GM19455 (cell line): ENCODE results near the gene SPHKAP.
"Not testable (repeated sequence)": the region's sequence is repeated elsewhere in the genome, so short reads cannot be mapped to it uniquely, and the experiment has no call there.

Experiments used
- ATAC-seq: cut with Tn5 transposase; IDR thresholded peaks from one replicate; pipeline ENCODE4 v1.9.1; 2021; ENCODE audit not compliant: unreplicated experiment

Gene SPHKAP

DNA sequence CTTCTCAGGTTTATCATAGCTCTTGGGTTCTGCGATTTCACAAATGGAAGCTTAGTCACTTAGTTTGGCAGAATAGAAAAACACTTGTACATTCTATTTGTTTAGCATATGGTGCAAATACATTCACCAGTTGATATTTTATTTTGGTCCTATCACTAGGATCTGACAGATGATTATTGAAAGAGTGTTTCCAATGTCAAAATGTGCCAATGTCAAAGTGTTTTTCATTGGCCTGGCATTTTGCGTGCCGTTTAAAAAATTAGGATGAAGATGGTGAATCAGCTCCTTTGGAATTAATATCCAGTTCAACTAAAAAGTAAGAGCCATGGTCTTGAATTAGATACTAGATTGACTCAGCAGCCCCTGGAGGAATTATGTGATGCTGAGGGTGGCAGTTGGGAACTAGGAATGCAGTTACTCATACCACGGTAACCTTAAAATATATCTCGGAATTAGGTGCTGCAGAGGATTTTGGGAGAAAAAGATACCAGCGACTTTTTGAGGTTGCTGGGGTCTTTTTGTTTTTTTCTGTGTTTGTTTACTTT is 87.0 kb downstream of the SPHKAP start:
- no peak for ATAC-seq

DNA sequence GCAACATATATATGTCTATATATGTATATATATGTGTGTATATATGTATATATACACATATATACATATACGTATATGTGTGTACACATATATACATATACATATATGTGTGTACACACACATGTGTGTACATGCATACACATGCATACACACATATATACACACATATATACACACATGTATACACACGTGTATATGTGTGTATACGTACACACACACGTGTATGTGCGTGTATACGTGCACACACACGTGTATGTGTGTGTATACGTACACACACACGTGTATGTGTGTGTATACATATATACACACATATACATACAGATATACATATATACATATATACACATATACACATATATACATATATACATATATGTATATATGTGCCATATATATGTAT is 89.4 kb downstream of the SPHKAP start:
- no peak for ATAC-seq

DNA sequence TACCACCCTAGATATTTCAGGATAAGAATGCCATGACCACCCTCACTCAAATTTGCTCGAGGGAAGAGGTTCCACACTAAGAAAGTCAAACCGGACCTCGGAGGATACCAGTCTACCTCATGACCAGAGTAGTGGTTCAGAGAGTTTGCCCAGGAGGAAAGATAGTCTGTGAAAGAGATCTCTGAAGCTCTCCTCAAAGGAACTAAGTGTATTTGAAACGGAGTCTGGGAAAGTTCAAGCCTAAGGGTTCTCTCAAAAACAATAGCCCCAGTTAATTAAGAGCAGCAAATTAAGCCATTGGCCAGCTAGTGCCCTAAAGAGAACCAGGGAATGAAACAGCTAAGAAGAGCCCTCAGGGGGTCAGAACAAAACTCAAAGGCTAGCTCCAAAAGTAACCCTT is 94.9 kb downstream of the SPHKAP start:
- no peak for ATAC-seq

DNA sequence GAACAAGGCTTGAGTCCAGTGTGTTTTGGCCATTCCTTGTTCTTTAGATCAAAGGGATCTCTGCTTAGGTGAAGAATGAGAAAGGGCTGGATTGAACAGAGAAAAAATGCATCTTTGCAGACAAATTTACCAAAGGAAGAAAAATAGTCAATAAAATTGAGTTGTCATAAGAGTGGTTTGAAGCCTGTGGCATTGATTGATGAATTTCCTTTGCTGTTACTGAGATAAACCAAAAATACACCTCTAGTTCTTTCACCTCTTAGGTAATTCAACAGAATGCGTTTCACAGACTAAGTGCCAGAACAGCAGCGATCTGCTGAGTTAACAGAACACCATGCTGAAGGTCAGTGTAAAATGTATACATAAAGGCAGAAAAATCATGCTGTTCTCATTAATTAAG is 96.8 kb downstream of the SPHKAP start:
- ATAC-seq: no peak

DNA sequence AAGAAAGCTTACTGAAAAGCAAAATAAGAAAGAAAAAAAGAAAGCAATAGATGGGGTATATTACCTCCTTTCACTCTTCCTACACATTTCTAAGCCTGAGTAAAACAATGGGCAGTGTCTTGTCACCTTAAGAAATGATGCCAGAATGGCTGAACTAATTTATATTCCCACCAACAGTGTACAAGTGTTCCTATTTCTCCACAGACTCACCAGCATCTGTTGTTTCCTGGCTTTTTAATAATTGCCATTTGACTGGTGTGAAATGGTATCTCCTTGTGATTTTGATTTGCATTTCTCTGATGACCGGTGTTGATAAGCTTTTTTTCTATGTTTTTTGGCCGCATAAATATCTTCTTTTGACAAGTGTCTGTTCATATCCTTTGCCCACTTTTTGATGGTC is 98.4 kb downstream of the SPHKAP start:
- no peak for ATAC-seq

DNA sequence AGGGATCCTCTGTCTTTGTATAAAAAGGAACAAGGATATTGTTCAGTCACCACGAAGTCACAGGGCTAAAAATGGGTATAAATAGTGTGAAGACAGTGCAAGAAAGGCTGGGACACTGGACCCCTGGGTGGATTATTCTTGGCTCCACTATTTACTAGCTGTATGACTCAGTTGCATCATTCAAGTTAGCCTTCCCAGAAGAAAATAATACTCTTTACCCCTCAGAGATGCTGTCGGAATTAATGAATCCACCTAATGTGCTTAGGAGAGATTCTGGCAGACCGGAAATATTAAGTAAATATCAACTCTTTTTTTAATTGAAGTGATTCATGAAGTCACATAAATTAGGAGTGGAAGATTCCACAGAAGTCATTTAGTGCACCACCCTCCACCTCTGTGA is 98.9 kb downstream of the SPHKAP start:
- no peak for ATAC-seq

DNA sequence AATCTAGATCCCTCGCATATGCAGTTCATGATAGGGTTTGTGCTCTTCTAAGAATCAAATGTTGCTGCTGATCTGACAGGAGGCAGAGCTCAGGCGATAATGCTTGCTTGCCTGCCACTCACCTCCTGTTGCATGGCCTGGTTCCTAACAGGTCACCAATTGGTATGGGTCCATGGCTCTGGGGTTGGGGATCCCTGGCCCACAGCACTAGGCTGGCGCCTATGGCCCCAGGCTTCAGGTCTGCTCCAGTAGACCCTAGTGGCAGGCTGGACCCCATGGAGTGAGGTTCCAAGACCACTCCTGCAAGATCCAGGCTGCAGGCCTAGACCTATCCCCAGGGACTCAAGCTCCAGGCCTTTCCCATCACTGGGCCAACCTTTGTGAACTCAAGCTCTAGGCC is 102.3 kb downstream of the SPHKAP start:
- ATAC-seq: no peak

DNA sequence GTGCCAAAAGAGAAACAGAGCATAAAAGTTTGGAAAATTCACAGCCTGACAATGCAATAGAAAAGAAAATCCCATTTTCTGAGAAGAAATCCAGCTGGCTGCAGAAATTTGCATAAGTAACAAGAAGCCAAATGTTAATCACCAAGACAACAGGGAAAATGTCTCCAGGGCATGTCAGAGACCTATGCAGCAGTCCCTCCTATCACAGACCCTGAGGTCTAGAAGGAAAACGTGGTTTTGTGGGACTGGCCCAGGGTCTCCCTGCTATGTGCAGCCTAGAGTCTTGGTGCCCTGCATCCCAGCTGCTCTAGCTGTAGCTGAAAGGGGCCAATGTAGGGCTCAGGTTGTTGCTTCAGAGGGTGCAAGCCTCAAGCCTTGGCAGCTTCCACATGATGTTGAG is 104.8 kb downstream of the SPHKAP start:
- not testable (repeated sequence) for ATAC-seq

DNA sequence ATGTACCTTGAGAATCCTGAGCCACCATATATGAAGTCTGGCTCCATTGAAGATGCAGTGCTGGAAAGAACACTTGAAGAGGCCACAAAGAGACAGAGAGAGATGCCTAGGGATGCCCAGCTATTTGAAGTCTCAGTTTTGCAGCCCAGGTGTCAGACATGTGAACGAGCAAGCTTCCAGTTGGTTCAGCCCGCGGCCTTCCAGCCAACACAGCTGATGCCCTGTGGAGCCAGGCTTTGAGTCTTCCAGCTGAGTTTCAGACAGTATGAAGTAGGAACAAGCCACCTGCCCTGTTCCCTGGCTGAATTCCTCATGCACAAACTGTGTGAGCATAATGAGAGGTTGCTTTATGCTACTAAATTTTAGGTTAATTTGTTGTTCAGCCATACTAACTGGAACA is 108.8 kb downstream of the SPHKAP start:
- no peak for ATAC-seq

DNA sequence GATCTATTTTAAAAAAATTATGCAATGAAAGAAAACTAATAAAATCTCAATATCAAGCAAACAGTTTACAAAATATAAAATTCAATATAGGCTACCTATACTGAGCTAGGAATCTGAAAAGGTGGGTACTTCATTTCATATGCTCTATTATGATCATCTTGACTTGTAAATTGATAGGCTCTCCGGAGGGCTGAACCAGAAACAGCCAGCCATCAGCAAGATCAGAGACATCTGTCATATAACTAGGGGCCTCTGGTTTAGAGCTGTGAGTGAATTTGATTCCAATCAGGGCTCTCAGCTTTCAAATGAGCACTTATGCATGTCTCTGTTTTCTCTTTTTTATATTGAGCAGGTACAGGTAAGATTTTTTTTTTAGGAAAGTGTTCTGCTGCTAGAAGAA is 114.2 kb downstream of the SPHKAP start:
- ATAC-seq: no peak

DNA sequence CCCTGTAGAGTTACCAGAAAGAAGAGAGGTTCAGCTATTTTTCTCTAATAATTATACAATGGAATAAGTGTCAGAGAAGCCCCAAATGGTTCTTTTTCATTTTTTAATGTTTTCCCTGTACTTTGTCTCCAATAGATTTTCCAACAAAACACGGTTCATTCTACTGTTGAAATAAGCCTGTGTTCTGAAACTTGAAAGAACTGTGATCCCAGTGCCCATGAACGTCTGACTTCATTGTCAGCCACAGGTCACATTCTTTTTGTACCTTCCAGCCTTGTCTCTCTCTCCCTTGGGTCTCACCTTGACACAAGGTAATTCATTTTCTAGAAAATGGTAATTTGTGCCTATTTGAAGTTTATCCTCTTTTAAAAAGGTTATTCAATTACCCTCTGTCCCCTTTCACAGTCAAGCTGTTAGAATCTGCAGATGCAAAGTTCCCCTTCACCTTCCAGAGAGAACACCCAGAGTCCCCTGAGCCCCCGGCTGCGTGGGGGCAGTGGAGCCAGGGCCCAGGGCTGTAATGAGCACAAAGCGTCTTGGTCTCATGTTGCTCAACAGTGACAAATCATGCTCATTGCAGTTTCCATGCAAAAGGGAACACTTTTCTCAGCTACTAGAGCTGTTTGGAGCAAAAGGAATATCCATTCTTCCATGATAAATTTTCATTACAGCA is 115.2 kb downstream of the SPHKAP start:
- ATAC-seq: no peak

DNA sequence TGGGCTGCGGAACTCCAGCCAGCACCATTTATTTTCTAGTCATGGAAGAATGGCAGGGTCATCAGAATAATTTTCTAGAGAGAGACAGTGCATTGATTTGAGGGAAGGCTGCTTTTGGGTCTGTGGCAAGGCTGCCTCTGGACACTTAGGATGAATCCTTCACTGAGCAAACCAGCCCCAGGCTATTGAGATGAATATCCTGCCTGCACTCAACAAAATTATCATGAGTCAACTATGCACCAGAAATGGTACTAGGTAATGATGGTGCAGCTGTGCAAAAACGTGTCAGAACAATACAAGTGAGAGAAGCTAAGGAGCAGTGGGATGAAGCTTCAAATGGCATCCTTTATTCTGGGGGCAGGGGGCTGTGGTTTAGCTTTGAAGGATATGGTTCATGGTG is 115.8 kb downstream of the SPHKAP start:
- ATAC-seq: no peak

DNA sequence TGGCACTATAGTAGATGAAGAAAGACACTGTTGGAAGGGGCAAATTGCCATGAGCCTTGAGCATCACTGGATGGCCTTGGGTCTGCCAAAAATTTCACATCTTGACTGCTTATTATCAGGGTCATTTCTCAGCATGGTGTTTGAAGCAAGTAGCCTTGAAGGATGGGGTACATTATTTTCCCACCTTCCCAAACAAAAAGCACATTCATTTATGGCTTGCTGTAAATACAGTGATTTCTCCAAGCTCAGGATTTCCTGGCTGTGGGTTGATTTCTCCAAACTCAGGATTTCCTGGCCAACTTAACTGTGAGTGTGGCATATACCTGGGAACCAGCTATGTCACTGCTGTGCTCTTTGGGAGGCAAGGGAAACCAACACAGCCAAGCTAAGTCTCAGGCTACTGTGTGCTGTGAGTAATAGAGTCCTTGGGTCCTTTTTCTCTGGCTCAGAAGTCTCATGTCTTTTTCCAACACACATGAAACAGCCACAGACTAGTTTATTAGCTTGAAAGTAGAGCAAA is 116.6 kb downstream of the SPHKAP start:
- ATAC-seq: no peak

DNA sequence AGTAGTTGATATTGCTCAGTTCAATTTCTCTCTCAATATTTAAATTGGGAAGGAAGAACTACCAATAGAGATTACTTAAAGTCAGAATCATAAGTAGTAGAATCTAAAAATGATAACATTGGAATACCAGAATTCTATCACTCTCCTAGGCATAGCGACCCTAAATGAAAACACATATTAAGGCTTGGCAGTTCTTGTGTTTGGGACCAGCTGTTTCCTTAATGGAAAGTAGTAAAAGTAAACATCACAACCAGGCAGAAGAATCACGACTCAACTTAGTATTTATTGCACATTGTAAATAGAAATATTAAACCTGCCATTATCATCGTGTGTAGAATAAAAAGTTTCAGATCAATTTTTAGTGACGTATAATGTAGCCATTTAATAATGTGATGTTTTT is 117.5 kb downstream of the SPHKAP start:
- no peak for ATAC-seq

DNA sequence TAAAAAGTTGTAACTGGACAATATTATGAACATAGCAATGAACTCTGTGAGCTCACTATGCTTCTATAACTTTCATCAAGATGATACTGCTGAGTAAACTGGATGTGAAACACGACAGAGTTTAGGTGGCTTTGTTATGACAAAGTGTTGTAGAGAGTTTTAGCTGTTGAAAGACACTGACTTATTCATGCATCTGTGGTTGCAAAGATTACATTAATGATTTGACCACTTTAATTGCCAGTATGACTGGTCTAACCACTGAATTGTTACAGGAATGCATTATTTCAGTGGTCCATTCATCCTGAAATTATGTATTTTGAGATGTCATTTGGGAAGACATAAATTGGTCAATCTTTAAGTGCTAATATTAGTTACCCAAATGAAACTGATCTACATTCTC is 117.9 kb downstream of the SPHKAP start:
- no peak for ATAC-seq

DNA sequence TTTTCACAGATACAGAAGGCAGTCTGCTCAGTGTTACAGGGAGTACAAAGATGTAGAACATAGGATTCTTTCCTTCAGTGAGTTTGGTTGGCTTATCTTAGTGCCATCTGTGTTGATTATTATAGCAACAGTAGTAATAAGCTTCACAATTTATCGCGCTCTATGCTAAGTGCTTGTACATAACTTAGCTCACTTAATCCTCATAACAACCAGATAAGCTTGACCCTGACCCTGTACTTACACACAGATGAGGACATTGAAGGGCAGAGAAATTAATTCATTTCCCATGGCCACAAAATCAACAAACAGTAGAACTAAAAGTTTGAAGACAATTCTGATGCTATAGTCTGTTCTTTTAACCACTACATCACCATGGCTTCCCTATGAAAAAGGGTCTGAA is 121.8 kb downstream of the SPHKAP start:
- no peak for ATAC-seq

DNA sequence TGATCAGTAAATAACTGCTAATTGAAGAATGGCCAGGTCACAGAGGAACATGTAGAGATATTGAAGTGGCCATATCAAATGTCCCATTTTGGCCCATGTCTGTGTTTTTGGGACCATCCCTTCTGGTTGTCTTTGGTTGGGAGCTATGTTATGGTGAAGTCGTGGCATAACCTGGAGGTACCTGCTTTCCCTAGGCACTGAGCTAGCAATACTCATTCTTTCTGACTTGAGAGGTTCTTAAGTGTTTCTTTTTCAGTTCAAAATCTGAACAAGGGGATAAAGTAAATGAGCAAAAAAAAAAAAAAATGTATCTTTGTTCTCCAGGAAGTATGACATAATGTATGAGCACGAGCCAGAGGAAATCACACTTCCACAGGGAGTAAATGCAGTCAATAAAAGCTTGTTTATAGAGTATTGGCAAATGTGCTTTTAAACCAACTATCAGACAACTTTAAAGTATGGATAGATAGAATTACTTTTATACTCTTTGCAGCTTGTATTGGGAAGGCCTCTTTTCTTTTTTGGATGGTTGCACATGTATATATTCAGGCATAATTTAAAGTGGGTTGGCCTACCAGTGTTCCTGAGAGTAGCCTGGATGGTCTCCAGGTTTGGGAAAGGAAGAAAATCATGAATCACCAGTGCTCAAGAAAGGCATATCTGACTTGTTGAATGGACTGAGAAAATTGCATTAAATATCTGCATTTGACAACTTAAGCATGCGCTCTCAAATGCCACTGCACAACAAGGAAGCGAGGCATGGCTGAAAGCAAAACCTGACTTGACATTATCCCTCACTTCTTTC is 125.0 kb downstream of the SPHKAP start:
- ATAC-seq: no peak

DNA sequence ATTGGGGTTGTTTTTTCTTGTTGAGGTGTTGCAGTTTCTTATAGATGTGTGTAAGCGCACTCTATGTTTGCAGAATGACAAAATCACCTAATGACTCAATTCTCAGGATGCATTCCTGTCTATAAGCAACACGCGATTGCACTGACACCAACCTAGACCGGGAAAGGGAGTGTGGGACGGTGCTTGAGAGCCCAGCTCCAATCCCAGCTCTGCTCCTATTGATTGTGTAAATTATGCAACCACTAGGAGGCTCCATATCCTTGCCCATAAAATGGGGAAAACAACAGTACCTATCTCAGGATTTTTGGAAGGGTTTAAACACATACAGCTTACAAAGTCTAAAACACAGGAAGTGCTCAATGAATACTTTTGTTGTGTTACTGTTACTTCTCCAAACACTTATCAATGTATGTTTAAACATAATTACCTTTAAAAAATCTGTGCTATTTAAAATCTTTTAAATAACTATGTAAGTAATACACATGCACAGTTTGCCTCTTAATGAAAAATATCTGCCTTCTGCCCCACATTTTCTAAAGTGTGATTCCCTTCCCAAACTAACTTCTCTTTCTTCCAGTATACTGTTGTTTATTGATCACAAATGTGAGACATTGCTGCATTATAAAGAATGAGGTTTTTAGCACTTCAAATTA is 132.5 kb downstream of the SPHKAP start:
- no peak for ATAC-seq

DNA sequence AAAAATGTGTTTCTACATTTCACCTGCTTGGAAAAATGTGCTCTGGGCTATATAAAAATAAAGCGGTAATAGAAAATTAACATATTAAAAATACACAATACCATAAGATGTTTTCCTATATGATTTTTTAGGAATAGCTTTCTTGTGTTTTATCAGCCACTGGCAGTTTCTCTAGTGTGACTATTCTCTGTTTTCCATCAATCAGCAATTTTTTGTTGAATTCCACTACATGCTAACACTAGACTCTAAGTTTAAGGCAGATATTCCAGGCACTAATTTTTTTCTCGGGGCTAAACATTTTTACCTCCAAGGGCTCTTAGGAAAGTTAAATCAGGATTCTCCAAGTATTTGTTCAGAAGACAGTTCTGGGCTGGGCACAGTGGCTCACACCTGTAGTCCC is 140.5 kb downstream of the SPHKAP start:
- ATAC-seq: no peak

DNA sequence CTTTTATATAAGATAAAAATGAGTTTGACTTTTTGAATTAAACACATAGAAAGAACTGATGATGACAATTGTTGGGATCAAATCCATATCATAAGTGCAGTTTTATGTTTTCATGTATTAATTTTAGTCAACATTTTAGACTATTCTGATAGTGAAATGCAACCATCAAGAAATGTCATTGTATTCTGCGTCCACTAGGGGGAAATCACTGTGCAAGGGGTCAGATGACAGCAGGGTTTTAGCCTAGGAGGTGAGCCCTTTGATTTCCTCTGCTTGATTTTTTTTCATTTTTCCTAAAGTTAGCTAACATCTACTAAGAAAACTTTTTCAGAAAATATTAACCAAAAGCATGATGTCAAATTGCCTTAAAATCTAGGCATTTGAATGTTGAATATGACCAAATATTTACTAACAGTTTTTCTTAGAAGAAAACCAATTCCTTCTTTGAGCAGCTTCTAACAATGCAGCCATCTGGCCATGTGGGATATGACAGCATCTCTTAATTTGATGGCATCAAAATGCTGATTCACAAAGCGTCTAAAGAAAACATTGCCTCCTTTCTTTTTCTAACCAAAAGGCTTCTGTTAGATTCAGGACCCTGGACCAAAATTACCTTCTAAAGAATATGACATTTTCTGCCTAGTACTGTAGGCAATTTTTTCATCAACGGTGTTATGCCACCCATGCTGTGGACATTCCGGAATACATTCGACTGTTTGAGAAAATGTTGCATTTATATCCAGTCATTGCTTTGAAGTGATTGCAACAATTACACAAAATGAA is 141.5 kb downstream of the SPHKAP start:
- ATAC-seq: peak; percentile 73

DNA sequence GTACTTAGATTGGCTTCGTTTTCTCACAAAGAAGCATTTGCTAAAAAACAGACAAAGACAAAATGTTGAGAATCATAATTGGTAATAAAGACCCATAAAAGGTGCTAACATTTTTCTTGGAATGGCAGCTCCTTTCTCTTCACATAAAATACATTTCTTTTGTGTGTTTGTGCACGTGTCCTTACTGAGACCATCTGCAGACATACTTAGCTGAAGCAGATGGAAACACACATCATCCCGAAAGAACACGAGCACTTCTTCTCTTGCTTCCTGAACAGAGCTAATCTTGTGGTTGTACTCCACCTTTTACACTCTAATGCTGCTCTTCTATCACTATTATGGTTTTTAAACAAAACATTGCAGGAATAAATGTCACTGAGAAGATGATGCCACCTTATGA is 142.5 kb downstream of the SPHKAP start:
- ATAC-seq: no peak
